Spleen (tissue), 11 donors: ENCODE data around the gene COL23A1. TPM values are rescaled to one million over a fixed set of nuclear protein-coding genes. Genes with fewer than 3 reads are reported as not detected.

ENCODE experiments used
- DNase-seq: peaks from one replicate; pipeline ENCODE4 v3.0.0-alpha.2; 2020
- H3K27ac ChIP-seq, 8 donors: fragments of 200-600 bp; sonication (generic) in 7 of 8; 1 replicate in 4 of 8; 2 replicates in 4 of 8; pipeline versions ENCODE4 v1.5.0 to v1.8.0; 2016 to 2021; ENCODE audit warnings: inconsistent platforms in 4 of 8, mild to moderate bottlenecking in 4 of 8, moderate library complexity in 1 of 8
- H3K27me3 ChIP-seq, 7 donors: fragments of 200-600 bp; sonication (generic) in 6 of 7; replicated peaks in 1 of 7; 1 replicate in 4 of 7; 2 replicates in 3 of 7; pipeline versions ENCODE4 v1.5.0 to v1.8.0; 2016 to 2021; ENCODE audit warnings: inconsistent platforms in 3 of 7, mild to moderate bottlenecking in 1 of 7
- H3K36me3 ChIP-seq, 6 donors: fragments of 200-600 bp; sonication (generic) in 5 of 6; 1 replicate in 4 of 6; 2 replicates in 2 of 6; pipeline versions ENCODE4 v1.5.0 to v1.8.0; 2016 to 2021; ENCODE audit warnings: inconsistent platforms in 2 of 6
- H3K4me1 ChIP-seq, 6 donors: fragments of 200-600 bp; sonication (generic) in 5 of 6; 1 replicate in 3 of 6; 2 replicates in 3 of 6; pipeline versions ENCODE4 v1.5.0 to v1.8.0; 2016 to 2021; ENCODE audit warnings: inconsistent platforms in 3 of 6
- H3K4me3 ChIP-seq, 8 donors: fragments of 200-600 bp; sonication (generic) in 7 of 8; 1 replicate in 4 of 8; 2 replicates in 4 of 8; pipeline versions ENCODE4 v1.5.0 to v1.8.0; 2016 to 2021; ENCODE audit warnings: inconsistent platforms in 4 of 8, mild to moderate bottlenecking in 4 of 8, moderate library complexity in 2 of 8
- H3K9me3 ChIP-seq, 8 donors: fragments of 200-600 bp; sonication (generic) in 7 of 8; 1 replicate in 4 of 8; 2 replicates in 4 of 8; pipeline versions ENCODE4 v1.5.0 to v1.8.0; 2016 to 2021; ENCODE audit warnings: inconsistent platforms in 4 of 8
- CTCF ChIP-seq, 11 experiments: fragments of 200-600 bp in 7 of 11; fragments of 450-650 bp in 4 of 11; sonication (generic) in 4 of 11; IDR thresholded peaks in 8 of 11; conservative IDR thresholded peaks in 3 of 11; 1 replicate in 7 of 11; 2 replicates in 4 of 11; pipeline versions ENCODE4 v1.4.0 to v1.8.0; 2016 to 2021; ENCODE audit warnings: antibody characterized with exemption in 11 of 11, inconsistent platforms in 4 of 11, mild to moderate bottlenecking in 1 of 11
- POLR2A ChIP-seq, 3 donors: fragments of 450-650 bp; IDR thresholded peaks; one replicate each; pipeline ENCODE4 v1.5.1; 2017; ENCODE audit warnings: antibody characterized with exemption in 3 of 3, mild to moderate bottlenecking in 1 of 3
- POLR2AphosphoS5 ChIP-seq, 3 donors: sonication (generic); formaldehyde crosslinking; IDR thresholded peaks; one replicate each; pipeline ENCODE4 v1.5.1; 2017; ENCODE audit warnings: antibody characterized with exemption in 3 of 3
- WGBS, 5 donors: extraction: QIAGEN DNeasy Blood & Tissue Kit in 3 of 5; methylation state at CpG; one replicate each; pipeline versions ENCODE4 v1.1.5 to v1.1.7; 2013 to 2018; 5-methylcytosine and 5-hydroxymethylcytosine counted together
- intact Hi-C: fragments of 100-400 bp; cut with DNase I; formaldehyde crosslinking; loops from one replicate; pipeline ENCODE4 v1.15.0; 2023; ENCODE audit warnings: low total_unique reads
- polyA plus RNA-seq, 3 donors: library from polyadenylated mRNA; stranded (reverse); fragments of 200-250 nt; gene quantifications; one replicate each; pipeline ENCODE4 v1.2.1, GENCODE V29; 2013
- total RNA-seq, 7 donors: library from RNA; depleted of rRNA in 3 of 7; stranded (reverse); fragments of >200 nt in 3 of 7; fragmentation: NEBNext Ultra II Directional in 4 of 7; extraction: Animal tissue kit (Norgen Biotek cat#: 25700) in 4 of 7; gene quantifications; one replicate each; pipeline versions ENCODE4 v1.1.0 to v1.2.1, GENCODE V29; 2016 to 2021
- donor health status: healthy with polysubstance abuse.
- donor health status: DM: no; HTN: no; CAD: no; lungs with moderate emphysema.
- donor health status: DM: no; HTN: no; CAD: no.
- donor health status: Bipolar disorder and iron deficiency.
- donor health status: healthy.
- donor health status: DM: no; HTN: no; CAD: no.
- donor health status: DM: yes; HTN: yes; CAD: no.

Gene COL23A1
- total and polyA plus RNA-seq, 10 donors = 0.63 to 3.8 (median 1.9) TPM

GRCh38 chr5:178450121-178451028, 139.8 kb downstream of the COL23A1 start:
- TF ChIP-seq POLR2A (IDR thresholded peaks at IDR 0.05) (no peak), CTCF (IDR thresholded peaks at IDR 0.05 in 8 of 11, conservative IDR thresholded peaks at IDR 0.05 in 3 of 11) (no peak), POLR2AphosphoS5 (IDR thresholded peaks at IDR 0.05) (no peak)
- peaks cover 0 to 17% (median 0%) of the 10 kb centered on the region in 7 donors for H3K27me3 ChIP-seq
- no peaks in the 10 kb centered on the region for H3K9me3 ChIP-seq
- 48 to 71% (median 59%) methylated on average over 19 of the region's 19 CpGs for WGBS, 5 donors
- H3K4me1 ChIP-seq = peaks cover 0 to 17% (median 0%) of the 10 kb centered on the region in 6 donors
- peak overlapping the region in 1 of 8 donors; percentile 16 for H3K27ac ChIP-seq
- intact Hi-C loops = no loop called here
- no peaks in the 10 kb centered on the region for H3K36me3 ChIP-seq
- DNase-seq = peak; percentile 68
- peak overlapping the region in 2 of 8 donors; percentile 0 to 19 for H3K4me3 ChIP-seq

- intact Hi-C loops = no loop called here
- Histone ChIP-seq H3K36me3 (no peaks in the 10 kb centered on the region), H3K27me3 (peaks cover 0 to 17% (median 0%) of the 10 kb centered on the region in 7 donors), H3K4me3 (peak overlapping the region in 2 of 8 donors; percentile 0 to 19), H3K9me3 (no peaks in the 10 kb centered on the region), H3K4me1 (peaks cover 0 to 17% (median 0%) of the 10 kb centered on the region in 6 donors), H3K27ac (peak overlapping the region in 1 of 8 donors; percentile 16)
- WGBS, 5 donors = 51 to 69% (median 56%) methylated on average over 23 of the region's 23 CpGs
- TF ChIP-seq POLR2AphosphoS5 (IDR thresholded peaks at IDR 0.05) (no peak), POLR2A (IDR thresholded peaks at IDR 0.05) (no peak), CTCF (IDR thresholded peaks at IDR 0.05 in 8 of 11, conservative IDR thresholded peaks at IDR 0.05 in 3 of 11) (no peak)
- DNase-seq = peak; percentile 73
Observed at GRCh38 chr5:178449163-178450070, 140.8 kb downstream of the COL23A1 start.

GRCh38 chr5:178445534-178445933, 144.7 kb downstream of the COL23A1 start:
- 82 to 92% (median 87%) methylated on average over 2 of the region's 2 CpGs for WGBS, 5 donors
- no peak for DNase-seq
- H3K4me1 ChIP-seq = peaks cover 0 to 24% (median 4%) of the 10 kb centered on the region in 6 donors
- H3K36me3 ChIP-seq = no peaks in the 10 kb centered on the region
- intact Hi-C loops = no loop called here
- TF ChIP-seq POLR2A (IDR thresholded peaks at IDR 0.05) (no peak), POLR2AphosphoS5 (IDR thresholded peaks at IDR 0.05) (no peak), CTCF (IDR thresholded peaks at IDR 0.05 in 8 of 11, conservative IDR thresholded peaks at IDR 0.05 in 3 of 11) (no peak)
- no peak overlapping the region for H3K4me3 ChIP-seq
- no peaks in the 10 kb centered on the region for H3K9me3 ChIP-seq
- H3K27ac ChIP-seq = no peak overlapping the region
- H3K27me3 ChIP-seq = peaks cover 0 to 16% (median 0%) of the 10 kb centered on the region in 7 donors
